Retinal pigment epithelial cell (primary cell): Measurements from ENCODE around the gene LIX1.

Experiments
- DNase-seq: peaks from one replicate; pipeline ENCODE4 v3.0.0-alpha.2; 2010; ENCODE audit warnings: low read depth
- H3K4me3 ChIP-seq: 2 replicates; pipeline ENCODE4 v1.5.1; 2011; ENCODE audit warnings: mild to moderate bottlenecking, low read length, control low read depth, moderate library complexity
- CTCF ChIP-seq: conservative IDR thresholded peaks from 2 replicates; pipeline ENCODE4 v1.5.1; 2011; ENCODE audit warnings: low read depth, low read length, control low read depth, inconsistent platforms

The LIX1 gene

GRCh38 chr5:97162045-97162444 is 19.6 kb upstream of the LIX1 start:
- DNase-seq = peak; percentile 33
- H3K4me3 ChIP-seq = no peak overlapping the region

GRCh38 chr5:97157689-97158088 is 15.3 kb upstream of the LIX1 start:
- H3K4me3 ChIP-seq = no peak overlapping the region
- no peak for DNase-seq
- TF ChIP-seq CTCF = no peak

More at GRCh38 chr5:97162045-97162444, 19.6 kb upstream of the LIX1 start:
- TF ChIP-seq CTCF = peak; percentile 88

GRCh38 chr5:97151370-97151769 is 9.0 kb upstream of the LIX1 start:
- DNase-seq = no peak
- no peak for TF ChIP-seq CTCF
- no peak overlapping the region for H3K4me3 ChIP-seq

GRCh38 chr5:97150401-97150800 is 8.0 kb upstream of the LIX1 start:
- no peak for TF ChIP-seq CTCF
- DNase-seq = no peak
- no peak overlapping the region for H3K4me3 ChIP-seq

GRCh38 chr5:97149709-97150108 is 7.3 kb upstream of the LIX1 start:
- no peak for DNase-seq
- no peak overlapping the region for H3K4me3 ChIP-seq
- TF ChIP-seq CTCF = no peak

- no peak for TF ChIP-seq CTCF
- H3K4me3 ChIP-seq = no peak overlapping the region
- DNase-seq = no peak
These were observed 5.9 kb upstream of the LIX1 start for GRCh38 chr5:97148288-97148687.

GRCh38 chr5:97143704-97144103 is 1.3 kb upstream of the LIX1 start:
- TF ChIP-seq CTCF = no peak
- DNase-seq = no peak
- H3K4me3 ChIP-seq = no peak overlapping the region
